B cell (primary cell): ENCODE results near the gene PLPP3. TPM values are rescaled to one million over a fixed set of nuclear protein-coding genes. Genes with fewer than 3 reads are reported as not detected.

Experiments used
- ATAC-seq: fragments of 200-7000 bp; cut with Tn5 transposase; one replicate; pipeline ENCODE4 v1.10.0; 2021; ENCODE audit warnings: low read depth, mild to moderate bottlenecking, moderate number of reproducible peaks, moderate library complexity
- CTCF ChIA-PET: fragments of 350-600 bp; sonication (Branson Sonifier 250); formaldehyde crosslinking; loops from one replicate; lab custom pipeline; 2021; ENCODE audit warnings: antibody characterized with exemption, inconsistent platforms; lab: Charles Lee
- POLR2A ChIA-PET: fragments of 350-600 bp; sonication (Branson Sonifier 250); formaldehyde crosslinking; loops from one replicate; lab custom pipeline; 2021; ENCODE audit warnings: antibody characterized with exemption; lab: Charles Lee
- DNase-seq: peaks from one replicate; pipeline ENCODE4 v3.0.0; 2013
- H2AFZ ChIP-seq: 2 replicates; pipeline ENCODE4 v1.6.1; 2012; ENCODE audit warnings: mild to moderate bottlenecking, low read depth, low read length; ENCODE audit not compliant: insufficient read depth, poor library complexity, severe bottlenecking
- H3K27ac ChIP-seq, 2 donors: 1 replicate in 1 of 2; 2 replicates in 1 of 2; pipeline ENCODE4 v1.5.1; 2012 to 2013; ENCODE audit warnings: low read length in 2 of 2, mild to moderate bottlenecking in 2 of 2, moderate library complexity in 1 of 2
- H3K27me3 ChIP-seq, 4 experiments: fragments of 200-600 bp in 1 of 4; sonication (generic) in 1 of 4; replicated peaks in 1 of 4; 1 replicate in 2 of 4; 2 replicates in 2 of 4; pipeline versions ENCODE4 v1.6.1 to v1.7.0; 2013 to 2016; ENCODE audit warnings: low read length in 3 of 4, mild to moderate bottlenecking in 2 of 4, mixed read lengths in 1 of 4, moderate library complexity in 1 of 4; ENCODE audit not compliant: insufficient read depth in 4 of 4, control insufficient read depth in 3 of 4; ENCODE audit errors: control extremely low read depth in 1 of 4
- H3K36me3 ChIP-seq, 2 experiments: replicated peaks in 1 of 2; 1 replicate in 1 of 2; 2 replicates in 1 of 2; pipeline versions ENCODE4 v1.6.1 to v1.7.1; 2013; ENCODE audit warnings: low read length in 1 of 2; ENCODE audit not compliant: insufficient read depth in 2 of 2, control insufficient read depth in 1 of 2; ENCODE audit errors: control extremely low read depth in 1 of 2, extremely low read depth in 1 of 2
- H3K4me1 ChIP-seq, 2 donors: fragments of 200-600 bp in 1 of 2; sonication (generic) in 1 of 2; 1 replicate in 1 of 2; 2 replicates in 1 of 2; pipeline versions ENCODE4 v1.5.1 to v1.6.1; 2013 to 2017; ENCODE audit warnings: low read length in 2 of 2; ENCODE audit not compliant: control insufficient read depth in 2 of 2, insufficient read depth in 2 of 2
- H3K4me2 ChIP-seq: replicated peaks from 2 replicates; pipeline ENCODE3; 2012; ENCODE audit warnings: mild to moderate bottlenecking, low read depth, low read length; ENCODE audit not compliant: poor library complexity, severe bottlenecking
- H3K4me3 ChIP-seq, 5 experiments: fragments of 200-600 bp in 1 of 5; sonication (generic) in 1 of 5; 1 replicate in 3 of 5; 2 replicates in 2 of 5; pipeline versions ENCODE4 v1.5.1 to v1.7.0; 2011 to 2016; ENCODE audit warnings: low read length in 4 of 5, mild to moderate bottlenecking in 4 of 5, low read depth in 2 of 5, control low read depth in 1 of 5, moderate library complexity in 1 of 5; ENCODE audit not compliant: insufficient read depth in 1 of 5; ENCODE audit errors: control extremely low read depth in 1 of 5, extremely low read depth in 1 of 5
- H3K79me2 ChIP-seq: fragments of 200-600 bp; sonication (generic); one replicate; pipeline ENCODE4 v1.6.0; 2016; ENCODE audit warnings: low read length; ENCODE audit not compliant: control insufficient read depth, insufficient read depth
- H3K9ac ChIP-seq: fragments of 200-600 bp; sonication (generic); 2 replicates; pipeline ENCODE4 v1.6.1; 2017; ENCODE audit warnings: mild to moderate bottlenecking, low read length, moderate library complexity
- H3K9me3 ChIP-seq, 3 donors: one replicate each; pipeline versions ENCODE4 v1.6.1 to v1.7.1; 2013; ENCODE audit warnings: low read length in 2 of 3; ENCODE audit not compliant: control insufficient read depth in 2 of 3, insufficient read depth in 1 of 3; ENCODE audit errors: control extremely low read depth in 1 of 3
- H4K20me1 ChIP-seq: 2 replicates; pipeline ENCODE4 v1.6.0; 2012; ENCODE audit warnings: mild to moderate bottlenecking, low read length; ENCODE audit not compliant: insufficient read depth, control insufficient read depth, poor library complexity, severe bottlenecking
- H3K27ac Mint-ChIP-seq: one replicate; pipeline ENCODE4 v1.8.0; 2021; ENCODE audit warnings: mixed read lengths
- H3K27me3 Mint-ChIP-seq: one replicate; pipeline ENCODE4 v1.8.0; 2021; ENCODE audit warnings: mixed read lengths
- H3K4me1 Mint-ChIP-seq: one replicate; pipeline ENCODE4 v1.8.0; 2021; ENCODE audit warnings: mixed read lengths
- H3K4me3 Mint-ChIP-seq: one replicate; pipeline ENCODE4 v1.8.0; 2021; ENCODE audit warnings: mixed read lengths
- H3K9me3 Mint-ChIP-seq: one replicate; pipeline ENCODE4 v1.8.0; 2022; ENCODE audit warnings: mixed read lengths; ENCODE audit not compliant: insufficient read depth
- EZH2 ChIP-seq: IDR thresholded peaks from 2 replicates; pipeline ENCODE4 v1.6.1; 2012; ENCODE audit warnings: borderline replicate concordance, low read depth, mild to moderate bottlenecking, moderate library complexity, low read length; ENCODE audit not compliant: insufficient read depth, poor library complexity, severe bottlenecking
- WGBS: methylation state at CpG from one replicate; pipeline ENCODE4 v1.1.5; 2013; ENCODE audit warnings: missing lambda C conversion rate; ENCODE audit not compliant: insufficient coverage; 5-methylcytosine and 5-hydroxymethylcytosine counted together
- intact Hi-C: fragments of 100-400 bp; cut with micrococcal nuclease; formaldehyde crosslinking; loops from one replicate; pipeline ENCODE4 v1.10.0; 2022
- polyA plus RNA-seq: library from polyadenylated mRNA; depleted of rRNA; stranded (reverse); fragments of >200 nt; gene quantifications from 2 replicates; pipeline ENCODE4 v1.2.3, GENCODE V29; 2012
- total RNA-seq, 2 donors: library from RNA; stranded (reverse); fragments of 120-200 nt in 1 of 2; gene quantifications; 1 replicate in 1 of 2; 2 replicates in 1 of 2; pipeline versions ENCODE4 v1.2.3 to v1.2.4, GENCODE V29; 2013 to 2022
- TF ChIP-seq, protein P1 (sequence below): fragments of 200-600 bp; IDR thresholded peaks from one replicate; pipeline ENCODE4 v1.8.0; 2022; ENCODE audit warnings: antibody characterized with exemption, mild to moderate bottlenecking

The PLPP3 gene
- total and polyA plus RNA-seq, 2 donors (not counting 1 experiment from before 2014, with no cell fraction given) = 1.8 to 2.9 TPM

- Histone ChIP-seq H3K4me3 (no peak overlapping the region), H3K36me3 (no peaks in the 10 kb centered on the region), H3K27ac (no peak overlapping the region), H2AFZ (no peak overlapping the region), H3K27me3 (peaks cover 0 to 2% (median 0%) of the 10 kb centered on the region in 4 experiments), H4K20me1 (no peaks in the 10 kb centered on the region), H3K79me2 (no peaks in the 10 kb centered on the region), H3K9me3 (no peaks in the 10 kb centered on the region), H3K4me1 (no peaks in the 10 kb centered on the region), H3K4me2 (no peak overlapping the region), H3K9ac (no peak overlapping the region)
- H3K27ac Mint-ChIP-seq = no peak overlapping the region
- TF ChIP-seq, protein P1, sequence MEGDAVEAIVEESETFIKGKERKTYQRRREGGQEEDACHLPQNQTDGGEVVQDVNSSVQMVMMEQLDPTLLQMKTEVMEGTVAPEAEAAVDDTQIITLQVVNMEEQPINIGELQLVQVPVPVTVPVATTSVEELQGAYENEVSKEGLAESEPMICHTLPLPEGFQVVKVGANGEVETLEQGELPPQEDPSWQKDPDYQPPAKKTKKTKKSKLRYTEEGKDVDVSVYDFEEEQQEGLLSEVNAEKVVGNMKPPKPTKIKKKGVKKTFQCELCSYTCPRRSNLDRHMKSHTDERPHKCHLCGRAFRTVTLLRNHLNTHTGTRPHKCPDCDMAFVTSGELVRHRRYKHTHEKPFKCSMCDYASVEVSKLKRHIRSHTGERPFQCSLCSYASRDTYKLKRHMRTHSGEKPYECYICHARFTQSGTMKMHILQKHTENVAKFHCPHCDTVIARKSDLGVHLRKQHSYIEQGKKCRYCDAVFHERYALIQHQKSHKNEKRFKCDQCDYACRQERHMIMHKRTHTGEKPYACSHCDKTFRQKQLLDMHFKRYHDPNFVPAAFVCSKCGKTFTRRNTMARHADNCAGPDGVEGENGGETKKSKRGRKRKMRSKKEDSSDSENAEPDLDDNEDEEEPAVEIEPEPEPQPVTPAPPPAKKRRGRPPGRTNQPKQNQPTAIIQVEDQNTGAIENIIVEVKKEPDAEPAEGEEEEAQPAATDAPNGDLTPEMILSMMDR = no peak
- no peak for TF ChIP-seq EZH2
- POLR2A ChIA-PET = interaction anchor here (0.6 kb wide), 1 partner anchor 125 kb away, joined by 11 read pairs; no protein-coding TSS in a partner anchor
- DNase-seq = no peak
- no peaks in the 10 kb centered on the region for H3K27me3 Mint-ChIP-seq
- no peak for ATAC-seq
- peaks cover 3% of the 10 kb centered on the region for H3K4me1 Mint-ChIP-seq
- no peaks in the 10 kb centered on the region for H3K9me3 Mint-ChIP-seq
- CTCF ChIA-PET = no interaction called here
- no peak overlapping the region for H3K4me3 Mint-ChIP-seq
- intact Hi-C loops = no loop called here
- WGBS = 94% methylated on average over 8 of the region's 10 CpGs
Measured at GRCh38 chr1:56457756-56458375, 121.5 kb downstream of the PLPP3 start.

DNA sequence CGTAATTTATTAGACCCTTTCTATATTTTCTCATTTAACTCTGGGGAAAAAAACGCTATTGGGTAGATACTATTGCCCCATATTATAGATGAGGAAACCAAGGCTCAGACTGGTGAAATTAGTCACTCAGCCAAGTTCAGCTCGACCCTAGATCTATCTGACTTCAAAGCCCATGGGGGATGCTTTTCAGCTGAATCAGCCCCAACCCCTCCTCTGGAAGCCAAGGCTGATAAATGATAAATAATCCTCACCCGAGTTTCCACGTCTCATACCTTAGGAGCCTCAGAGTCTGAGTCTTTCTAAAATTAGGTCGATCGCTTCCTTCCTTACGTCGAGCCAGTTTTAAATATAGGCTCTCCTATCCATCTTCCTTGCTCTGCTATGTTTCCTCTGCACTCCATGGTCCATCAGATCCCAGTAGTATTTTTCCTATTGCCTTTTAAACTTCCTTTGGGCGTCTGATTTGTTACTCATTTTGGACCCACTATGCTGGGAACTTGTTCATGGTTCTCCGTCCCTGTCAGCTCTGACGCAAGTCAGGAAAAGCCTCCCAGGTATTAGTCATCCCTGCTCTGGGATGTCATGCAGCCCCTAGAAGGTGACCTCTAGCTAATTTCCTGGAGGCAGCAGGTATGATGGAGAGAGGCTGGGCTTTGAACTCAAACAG is 122.8 kb downstream of the PLPP3 start:
- WGBS = 79% methylated on average over 10 of the region's 12 CpGs
- intact Hi-C loops = no loop called here
- DNase-seq = no peak
- Mint-ChIP-seq H3K9me3 (no peaks in the 10 kb centered on the region), H3K27me3 (no peaks in the 10 kb centered on the region), H3K27ac (no peak overlapping the region), H3K4me1 (no peaks in the 10 kb centered on the region), H3K4me3 (no peak overlapping the region)
- no peaks in the 10 kb centered on the region for H3K36me3 ChIP-seq
- no peaks in the 10 kb centered on the region for H3K4me1 ChIP-seq
- TF ChIP-seq, protein P1 = no peak
- no peak for TF ChIP-seq EZH2
- H3K27me3 ChIP-seq = peaks cover 0 to 2% (median 0%) of the 10 kb centered on the region in 4 experiments
- H3K4me2 ChIP-seq = no peak overlapping the region
- H3K27ac ChIP-seq = no peak overlapping the region
- CTCF ChIA-PET = no interaction called here
- no peak overlapping the region for H2AFZ ChIP-seq
- no peaks in the 10 kb centered on the region for H3K9me3 ChIP-seq
- H3K79me2 ChIP-seq = no peaks in the 10 kb centered on the region
- POLR2A ChIA-PET = no interaction called here
- H3K4me3 ChIP-seq = no peak overlapping the region
- ATAC-seq = no peak
- no peaks in the 10 kb centered on the region for H4K20me1 ChIP-seq
- no peak overlapping the region for H3K9ac ChIP-seq
